Fibroblast of pulmonary artery (primary cell): ENCODE results near the gene SPARCL1.

Experiments used
- DNase-seq: peaks from one replicate; pipeline ENCODE4 v3.0.0-alpha.2; 2010; ENCODE audit warnings: low read depth
- H3K4me3 ChIP-seq: replicated peaks from 2 replicates; pipeline ENCODE4 v1.5.1; 2011; ENCODE audit warnings: low read depth, mild to moderate bottlenecking, control low read depth, low read length, moderate library complexity
- TF ChIP-seq, protein P1 (sequence below): IDR thresholded peaks from 2 replicates; pipeline ENCODE4 v1.5.1; 2011; ENCODE audit warnings: mild to moderate bottlenecking, control low read depth, low read length, inconsistent platforms; ENCODE audit errors: missing control alignments

SPARCL1 gene

DNA sequence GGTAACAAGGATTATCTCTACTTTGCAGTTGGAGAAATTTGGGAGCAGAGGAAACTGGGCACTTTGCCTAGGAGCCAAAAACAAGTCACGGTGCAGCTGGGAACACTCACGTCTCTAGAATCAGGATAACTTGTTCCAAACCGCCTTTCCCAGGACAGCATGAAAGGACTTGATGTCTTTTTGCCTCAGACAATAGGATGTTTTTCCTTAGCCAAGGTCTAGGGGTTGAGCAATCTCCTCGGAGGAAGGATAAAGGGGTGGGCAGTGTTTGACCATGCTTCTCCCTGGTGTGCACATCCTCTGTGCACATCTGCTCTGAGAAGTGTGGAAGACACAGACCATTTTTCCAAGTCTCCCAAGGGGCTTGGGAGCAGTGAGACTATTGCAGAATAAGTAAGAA, 1.7 kb upstream of the SPARCL1 start:
- TF ChIP-seq, protein P1, sequence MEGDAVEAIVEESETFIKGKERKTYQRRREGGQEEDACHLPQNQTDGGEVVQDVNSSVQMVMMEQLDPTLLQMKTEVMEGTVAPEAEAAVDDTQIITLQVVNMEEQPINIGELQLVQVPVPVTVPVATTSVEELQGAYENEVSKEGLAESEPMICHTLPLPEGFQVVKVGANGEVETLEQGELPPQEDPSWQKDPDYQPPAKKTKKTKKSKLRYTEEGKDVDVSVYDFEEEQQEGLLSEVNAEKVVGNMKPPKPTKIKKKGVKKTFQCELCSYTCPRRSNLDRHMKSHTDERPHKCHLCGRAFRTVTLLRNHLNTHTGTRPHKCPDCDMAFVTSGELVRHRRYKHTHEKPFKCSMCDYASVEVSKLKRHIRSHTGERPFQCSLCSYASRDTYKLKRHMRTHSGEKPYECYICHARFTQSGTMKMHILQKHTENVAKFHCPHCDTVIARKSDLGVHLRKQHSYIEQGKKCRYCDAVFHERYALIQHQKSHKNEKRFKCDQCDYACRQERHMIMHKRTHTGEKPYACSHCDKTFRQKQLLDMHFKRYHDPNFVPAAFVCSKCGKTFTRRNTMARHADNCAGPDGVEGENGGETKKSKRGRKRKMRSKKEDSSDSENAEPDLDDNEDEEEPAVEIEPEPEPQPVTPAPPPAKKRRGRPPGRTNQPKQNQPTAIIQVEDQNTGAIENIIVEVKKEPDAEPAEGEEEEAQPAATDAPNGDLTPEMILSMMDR, result no peak
- H3K4me3 ChIP-seq, result peak overlapping the region; percentile 17
- DNase-seq, result peak; percentile 98

DNA sequence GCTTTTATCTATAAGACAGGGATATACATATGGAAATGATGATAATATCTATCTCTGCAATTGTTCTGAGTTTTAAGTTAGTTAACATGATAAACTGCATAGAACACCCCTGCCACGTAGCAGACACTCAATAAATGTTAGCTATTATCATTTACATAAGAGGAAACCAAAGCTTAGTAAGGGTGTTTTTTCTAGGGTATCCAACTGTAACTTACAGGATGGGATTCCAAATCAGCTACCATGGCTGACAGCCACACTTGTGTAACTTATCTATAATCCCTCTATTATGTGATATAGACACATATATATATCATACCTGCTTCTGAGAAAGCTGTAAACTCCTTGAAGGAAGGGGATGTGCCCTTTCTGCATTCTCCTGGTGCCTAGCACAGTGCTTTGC, 1.1 kb upstream of the SPARCL1 start:
- DNase-seq, result no peak
- H3K4me3 ChIP-seq, result peak overlapping the region; percentile 17
- TF ChIP-seq, protein P1, result no peak

DNA sequence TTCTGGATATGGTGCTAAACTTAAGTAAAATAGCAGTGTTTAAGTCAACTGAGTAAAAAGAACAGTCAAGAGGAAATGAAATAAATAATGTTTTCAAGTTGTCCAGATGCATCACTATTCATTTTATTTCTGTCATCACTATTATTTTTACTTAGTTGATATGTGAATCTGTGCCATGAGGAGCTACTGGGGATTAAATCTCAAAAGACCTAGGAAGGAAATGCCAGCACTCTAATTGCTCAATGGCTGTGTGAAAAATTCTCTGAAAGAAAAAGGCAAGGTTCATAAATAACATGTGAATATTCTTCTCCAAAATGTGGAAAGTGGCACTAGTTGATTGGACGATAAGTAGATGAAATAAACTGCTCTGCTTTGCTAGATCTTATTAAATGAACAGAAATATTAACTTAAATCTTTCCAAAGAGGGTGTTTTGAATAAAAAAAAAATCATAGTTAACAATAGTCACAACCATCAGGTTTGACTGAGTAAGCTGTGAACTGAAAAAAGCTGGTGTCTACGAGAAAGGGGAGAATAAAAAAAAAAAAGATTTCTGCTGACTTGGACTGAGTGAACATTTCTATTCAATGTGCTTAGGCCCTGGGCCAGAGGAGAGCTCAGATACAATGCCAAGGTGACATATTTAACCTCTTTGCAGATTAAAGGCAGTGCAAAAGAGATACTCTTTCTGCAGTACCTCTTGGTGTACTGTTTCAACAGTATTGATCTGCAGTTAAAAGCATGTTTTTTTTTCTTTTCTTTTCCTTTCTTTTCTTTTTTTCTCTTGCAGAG, 1.6 kb downstream of the SPARCL1 start:
- DNase-seq, result peak; percentile 77
- TF ChIP-seq, protein P1, result no peak

DNA sequence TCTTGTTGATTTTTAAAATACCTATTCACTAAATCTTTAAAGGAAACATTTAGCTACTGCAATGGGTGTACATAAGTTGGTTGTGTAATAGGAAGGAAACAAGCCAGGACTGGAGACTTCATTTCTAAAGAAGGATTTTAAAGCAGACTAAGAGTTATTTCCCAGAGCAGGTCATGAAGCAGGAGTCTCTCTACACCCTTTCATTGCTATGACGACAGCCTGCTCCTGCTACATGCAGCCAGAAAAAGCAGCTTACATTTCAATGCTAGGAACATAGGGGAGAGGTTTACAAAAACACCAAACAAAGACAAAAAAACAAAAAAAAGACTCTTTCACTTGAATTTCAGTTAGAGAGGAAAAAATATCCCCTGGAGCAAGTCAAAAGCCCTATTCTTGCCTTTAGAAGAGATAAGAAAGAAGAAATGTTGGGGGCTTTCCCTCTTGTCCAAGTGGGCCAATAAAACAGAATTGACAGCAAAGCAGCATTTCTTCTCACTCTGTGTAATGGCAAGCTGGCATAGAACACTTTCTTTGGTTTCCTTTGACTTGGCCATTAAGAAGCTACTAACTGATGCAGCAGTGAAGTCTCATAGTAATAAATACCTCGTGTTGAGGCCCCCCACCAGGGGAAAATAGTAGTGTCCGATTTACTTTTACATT, 3.4 kb downstream of the SPARCL1 start:
- peak; percentile 91 for DNase-seq
- peak overlapping the region; percentile 50 for H3K4me3 ChIP-seq
- TF ChIP-seq, protein P1, result no peak

More for the DNA sequence above, 1.6 kb downstream of the SPARCL1 start:
- peak overlapping the region; percentile 50 for H3K4me3 ChIP-seq

DNA sequence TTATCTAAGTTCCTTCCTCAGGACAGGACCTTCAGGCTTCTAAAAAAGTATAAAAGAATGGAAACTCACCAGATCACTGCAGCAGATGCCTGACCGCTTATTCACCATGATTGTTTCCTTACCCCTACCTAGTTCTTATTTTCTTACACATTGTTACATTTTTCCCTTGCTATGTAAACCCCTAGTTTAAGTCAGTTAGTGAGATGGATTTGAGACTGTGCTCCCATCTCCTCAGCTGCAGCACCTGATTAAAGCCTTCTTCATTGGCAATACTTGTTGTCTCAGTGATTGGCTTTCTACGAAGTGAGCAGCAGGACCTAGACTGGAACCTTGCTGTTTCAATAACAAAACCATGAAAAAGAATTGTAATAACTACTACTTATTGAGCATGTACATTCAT, 4.7 kb downstream of the SPARCL1 start:
- H3K4me3 ChIP-seq, result no peak overlapping the region
- DNase-seq, result no peak
- TF ChIP-seq, protein P1, result no peak

DNA sequence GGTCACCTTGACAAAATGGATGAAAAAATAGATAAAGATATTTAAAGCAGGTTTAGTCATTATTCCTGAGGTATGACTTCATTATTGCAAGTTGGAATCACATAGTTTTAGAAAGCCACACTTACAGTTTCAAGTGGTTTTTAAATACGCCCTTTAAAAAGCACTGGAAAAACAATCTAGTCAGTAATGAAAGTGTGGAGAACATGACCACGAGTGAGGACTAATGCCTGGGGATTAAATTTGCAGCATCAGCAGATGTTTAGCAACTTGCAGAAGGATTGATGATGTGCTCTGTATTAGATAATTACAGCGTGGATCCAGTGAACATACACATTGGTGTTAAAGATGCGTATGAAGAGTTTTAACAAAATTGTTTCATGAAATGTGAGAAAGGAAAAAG, 5.9 kb downstream of the SPARCL1 start:
- TF ChIP-seq, protein P1, result no peak
- DNase-seq, result no peak
- H3K4me3 ChIP-seq, result no peak overlapping the region
